GM12801 (cell line): Measurements from ENCODE around the gene JMY.

ENCODE experiments used
- TF ChIP-seq, protein P1 (sequence below): IDR thresholded peaks from one replicate; pipeline ENCODE4 v1.5.1; 2011; ENCODE audit warnings: control low read depth; ENCODE audit not compliant: insufficient read length; ENCODE audit errors: extremely low read depth

Gene JMY

DNA sequence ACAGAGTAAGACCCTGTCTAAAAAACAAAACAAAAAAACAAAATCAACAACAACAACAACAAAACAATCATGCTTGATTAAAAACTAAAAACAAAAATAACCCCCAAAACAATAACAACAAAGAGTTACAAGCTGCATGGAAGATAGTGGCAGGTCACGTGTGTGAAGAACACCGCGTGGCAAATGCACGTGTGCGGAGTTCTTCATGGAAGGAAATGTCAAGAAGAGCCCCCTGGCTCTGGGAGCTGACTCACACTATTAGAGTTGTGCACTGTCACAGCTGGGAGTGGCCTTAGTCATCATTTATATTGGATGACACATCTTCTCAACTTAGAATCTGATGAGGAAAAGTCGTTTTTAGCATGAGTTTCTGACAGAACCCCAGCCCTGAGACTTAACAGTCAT lies 110.5 kb downstream of the JMY start:
- TF ChIP-seq, protein P1, sequence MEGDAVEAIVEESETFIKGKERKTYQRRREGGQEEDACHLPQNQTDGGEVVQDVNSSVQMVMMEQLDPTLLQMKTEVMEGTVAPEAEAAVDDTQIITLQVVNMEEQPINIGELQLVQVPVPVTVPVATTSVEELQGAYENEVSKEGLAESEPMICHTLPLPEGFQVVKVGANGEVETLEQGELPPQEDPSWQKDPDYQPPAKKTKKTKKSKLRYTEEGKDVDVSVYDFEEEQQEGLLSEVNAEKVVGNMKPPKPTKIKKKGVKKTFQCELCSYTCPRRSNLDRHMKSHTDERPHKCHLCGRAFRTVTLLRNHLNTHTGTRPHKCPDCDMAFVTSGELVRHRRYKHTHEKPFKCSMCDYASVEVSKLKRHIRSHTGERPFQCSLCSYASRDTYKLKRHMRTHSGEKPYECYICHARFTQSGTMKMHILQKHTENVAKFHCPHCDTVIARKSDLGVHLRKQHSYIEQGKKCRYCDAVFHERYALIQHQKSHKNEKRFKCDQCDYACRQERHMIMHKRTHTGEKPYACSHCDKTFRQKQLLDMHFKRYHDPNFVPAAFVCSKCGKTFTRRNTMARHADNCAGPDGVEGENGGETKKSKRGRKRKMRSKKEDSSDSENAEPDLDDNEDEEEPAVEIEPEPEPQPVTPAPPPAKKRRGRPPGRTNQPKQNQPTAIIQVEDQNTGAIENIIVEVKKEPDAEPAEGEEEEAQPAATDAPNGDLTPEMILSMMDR, result no peak

- TF ChIP-seq, protein P1, result no peak
Observed at GRCh38 chr5:79349047-79349446, 113.1 kb downstream of the JMY start.

DNA sequence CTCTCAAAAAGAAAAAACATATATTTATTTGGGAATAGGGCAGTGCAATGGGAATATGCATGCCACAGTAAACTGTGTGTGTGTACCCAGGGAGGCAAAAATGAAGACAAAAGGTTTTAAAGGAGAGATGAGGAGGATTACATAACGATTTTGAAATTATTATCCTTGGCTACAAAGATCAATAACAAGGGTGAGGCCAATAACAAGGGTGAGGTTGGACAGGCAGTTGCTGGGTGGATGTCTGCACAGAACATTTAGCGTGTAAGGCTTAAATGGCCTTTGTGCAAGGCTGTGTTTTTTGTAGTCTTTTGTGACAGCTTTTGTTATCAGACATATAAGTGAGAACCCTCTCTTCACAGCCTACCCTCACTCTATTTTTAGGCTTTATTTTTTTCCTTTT lies 114.0 kb downstream of the JMY start:
- TF ChIP-seq, protein P1, result no peak

GRCh38 chr5:79357398-79357797 lies 121.5 kb downstream of the JMY start:
- TF ChIP-seq, protein P1, result no peak
